ENCODE results near the gene S100PBP.

Gene S100PBP

DNA sequence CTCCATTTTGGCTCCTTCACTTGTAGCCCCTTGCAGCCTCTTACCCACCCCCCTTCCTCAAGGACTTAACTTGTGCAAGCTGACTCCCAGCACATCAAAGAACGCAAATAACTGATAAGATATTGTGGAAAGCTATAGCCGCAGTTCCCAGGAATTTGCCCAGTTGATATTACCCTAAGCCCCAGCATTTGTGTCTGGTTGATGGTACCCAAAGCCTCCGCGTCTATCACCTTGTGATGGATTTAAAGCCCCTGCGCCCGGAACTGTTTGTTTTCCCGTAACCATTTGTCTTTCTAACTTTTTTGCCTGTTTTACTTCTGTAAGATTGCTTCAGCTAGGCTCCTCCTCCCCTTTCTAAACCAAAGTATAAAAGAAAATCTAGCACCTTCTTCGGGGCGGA, 6.2 kb upstream of the S100PBP start:
- no peak for TF ChIP-seq CTCF (IDR thresholded peaks at IDR 0.05; ENCODE audit: low read depth, low read length)
- in situ Hi-C loops (cut with HindIII; ENCODE audit: low sequenced_read_pairs) = no loop called here
- no peak for DNase-seq (ENCODE audit: low read depth, low spot score)
- no peak overlapping the region for H3K4me3 ChIP-seq (ENCODE audit: low read depth, low read length)

- no peak overlapping the region for H3K4me3 ChIP-seq (ENCODE audit: low read depth, low read length)
- no peak for TF ChIP-seq CTCF (IDR thresholded peaks at IDR 0.05; ENCODE audit: low read depth, low read length)
- no peak for DNase-seq (ENCODE audit: low read depth, low spot score)
- in situ Hi-C loops (cut with HindIII; ENCODE audit: low sequenced_read_pairs) = no loop called here
These were observed 5.5 kb upstream of the S100PBP start for GRCh38 chr1:32811917-32812316.

DNA sequence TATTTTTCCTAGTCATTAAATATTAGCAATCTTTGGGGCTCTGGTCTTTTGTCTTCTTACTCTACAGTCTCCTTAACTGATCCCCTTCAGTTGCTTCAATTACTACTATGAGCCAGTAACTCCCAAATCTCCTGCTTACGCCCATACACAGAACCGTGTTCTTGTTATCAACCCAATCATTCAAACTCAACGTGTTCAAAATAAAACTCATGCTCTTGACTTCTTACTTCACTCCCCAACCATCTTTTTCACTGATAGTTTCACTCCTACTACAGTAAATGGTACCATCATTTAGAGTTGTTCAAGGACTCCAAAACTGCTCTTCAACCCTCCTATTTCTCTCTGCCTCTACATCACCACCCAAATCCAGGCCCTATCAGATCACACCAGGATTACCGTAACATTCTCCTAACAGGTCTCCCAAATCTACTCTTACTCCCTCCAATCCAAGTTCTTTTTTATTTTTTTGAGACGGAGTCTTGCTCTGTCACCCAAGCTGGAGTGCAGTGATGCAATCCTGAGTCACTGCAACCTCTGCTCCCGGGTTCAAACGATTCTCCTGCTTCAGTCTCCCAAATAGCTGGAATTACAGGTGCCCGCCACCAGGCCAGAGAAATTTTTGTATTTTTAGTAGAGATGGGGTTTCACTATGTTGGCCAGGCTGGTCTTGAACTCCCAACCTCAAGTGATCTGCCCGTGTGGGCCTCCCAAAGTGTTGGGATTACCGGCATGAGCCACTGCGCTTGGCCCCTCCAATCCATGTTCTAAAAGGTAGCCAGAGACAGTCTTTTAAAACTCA, 3.3 kb upstream of the S100PBP start:
- no peak for DNase-seq (ENCODE audit: low read depth, low spot score)
- in situ Hi-C loops (cut with HindIII; ENCODE audit: low sequenced_read_pairs) = no loop called here
- no peak for TF ChIP-seq CTCF (IDR thresholded peaks at IDR 0.05; ENCODE audit: low read depth, low read length)
- no peak overlapping the region for H3K4me3 ChIP-seq (ENCODE audit: low read depth, low read length)

GRCh38 chr1:32816676-32817158, 736 bp upstream of the S100PBP start:
- in situ Hi-C loops (cut with HindIII; ENCODE audit: low sequenced_read_pairs) = no loop called here
- DNase-seq (ENCODE audit: low read depth, low spot score) = peak; percentile 37
- peak overlapping the region; percentile 100 for H3K4me3 ChIP-seq (ENCODE audit: low read depth, low read length)
- TF ChIP-seq CTCF (IDR thresholded peaks at IDR 0.05; ENCODE audit: low read depth, low read length) = no peak

GRCh38 chr1:32817815-32818786, 648 bp downstream of the S100PBP start:
- in situ Hi-C loops (cut with HindIII; ENCODE audit: low sequenced_read_pairs) = no loop called here
- TF ChIP-seq CTCF (IDR thresholded peaks at IDR 0.05; ENCODE audit: low read depth, low read length) = no peak
- DNase-seq (ENCODE audit: low read depth, low spot score) = peak; percentile 60
- peak overlapping the region; percentile 100 for H3K4me3 ChIP-seq (ENCODE audit: low read depth, low read length)

GRCh38 chr1:32818804-32819541, 1.5 kb downstream of the S100PBP start:
- in situ Hi-C loops (cut with HindIII; ENCODE audit: low sequenced_read_pairs) = no loop called here
- TF ChIP-seq CTCF (IDR thresholded peaks at IDR 0.05; ENCODE audit: low read depth, low read length) = no peak
- no peak for DNase-seq (ENCODE audit: low read depth, low spot score)
- peak overlapping the region; percentile 100 for H3K4me3 ChIP-seq (ENCODE audit: low read depth, low read length)

Measured in astrocyte of the spinal cord (primary cell).